Caki2 (cell line): ENCODE data around the gene RNASE7. TPM values are rescaled to one million over a fixed set of nuclear protein-coding genes. Genes with fewer than 3 reads are reported as not detected.

Source experiments
- DNase-seq: peaks from one replicate; pipeline ENCODE4 v3.0.0-alpha.2; 2015; ENCODE audit warnings: low read depth
- in situ Hi-C: cut with HindIII; loops from 2 replicates; pipeline ENCODE4 v1.10.0; 2016; ENCODE audit warnings: low sequenced_read_pairs, low pct_unique_long_range_greater_than_20kb, mixed read lengths
- total RNA-seq: library from RNA; depleted of rRNA; stranded (reverse); fragments of >200 nt; shearing (Covaris generic); gene quantifications from 2 replicates; pipeline ENCODE4 v1.2.3, GENCODE V29; 2014; ENCODE audit warnings: low replicate concordance

RNASE7 gene
- total RNA-seq, 1 experiment from 2014 or later = not detected

DNA sequence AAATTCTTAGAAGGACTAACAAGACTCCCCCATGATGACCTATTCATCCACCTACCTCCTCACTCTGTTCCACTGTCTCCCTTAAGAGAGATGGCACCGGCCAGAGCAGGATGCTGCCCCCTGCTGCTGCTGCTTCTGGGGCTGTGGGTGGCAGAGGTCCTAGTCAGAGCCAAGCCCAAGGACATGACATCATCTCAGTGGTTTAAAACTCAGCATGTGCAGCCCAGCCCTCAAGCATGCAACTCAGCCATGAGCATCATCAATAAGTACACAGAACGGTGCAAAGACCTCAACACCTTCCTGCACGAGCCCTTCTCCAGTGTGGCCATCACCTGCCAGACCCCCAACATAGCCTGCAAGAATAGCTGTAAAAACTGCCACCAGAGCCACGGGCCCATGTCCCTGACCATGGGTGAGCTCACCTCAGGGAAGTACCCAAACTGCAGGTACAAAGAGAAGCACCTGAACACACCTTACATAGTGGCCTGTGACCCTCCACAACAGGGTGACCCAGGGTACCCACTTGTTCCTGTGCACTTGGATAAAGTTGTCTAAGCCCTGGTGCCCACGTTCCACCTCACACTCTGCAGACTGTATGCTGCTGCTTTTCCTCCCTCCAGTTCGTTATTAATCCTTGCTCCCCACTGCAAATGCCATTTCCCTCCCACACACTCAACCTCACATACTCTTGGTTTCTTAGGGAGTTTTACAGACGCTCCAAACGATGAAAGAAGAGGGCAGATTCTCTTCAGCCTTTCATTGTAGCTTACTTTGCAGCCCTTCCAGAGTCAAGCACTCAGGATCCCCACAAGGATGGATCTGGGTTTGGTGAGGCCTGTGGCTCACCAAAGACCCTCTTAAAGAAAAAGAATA lies 15.9 kb downstream of the RNASE7 start, which contains the start of gene RNASE8:
RNASE8 (plus strand) TSS at position 20 of the 873 bp plus-strand sequence; CDS start at position 91, 71 bp downstream.
- DNase-seq = no peak
- in situ Hi-C loops = no loop called here

GRCh38 chr14:21058903-21059302 lies 16.7 kb downstream of the RNASE7 start:
- in situ Hi-C loops = no loop called here
- DNase-seq = no peak

DNA sequence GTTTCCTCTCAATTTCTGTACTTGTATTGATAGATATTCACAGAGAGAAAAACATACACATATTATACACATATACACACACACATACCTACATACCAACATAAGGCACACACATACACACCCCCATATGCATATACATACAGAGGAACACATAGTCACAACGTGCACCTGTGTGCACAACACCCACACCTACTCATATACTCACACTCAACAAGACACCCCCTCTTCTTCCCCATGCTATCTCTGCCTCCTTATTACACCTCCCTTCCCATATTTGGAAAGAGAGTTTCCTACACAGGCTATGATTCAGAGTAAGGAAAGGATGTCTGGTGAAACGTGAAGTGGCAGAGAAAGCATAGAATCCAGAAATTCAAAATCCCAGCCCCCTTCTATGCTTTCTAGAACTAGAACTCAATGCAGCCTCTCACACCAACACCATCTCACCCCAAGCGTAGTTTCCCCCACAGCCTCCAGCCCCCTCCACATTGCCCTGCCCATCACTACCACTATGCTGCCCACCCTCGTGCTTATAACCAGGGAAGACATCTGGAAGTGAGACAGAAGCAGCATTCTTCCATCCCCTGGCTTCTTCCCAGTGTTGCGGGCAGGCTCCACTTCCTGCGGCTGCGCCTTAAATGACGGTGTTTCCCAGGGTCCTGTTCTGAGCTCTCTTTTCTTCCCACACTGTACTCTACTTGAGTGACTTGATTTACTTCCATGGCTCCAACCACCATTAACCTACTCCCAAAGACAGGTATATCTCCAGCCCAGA lies 17.9 kb downstream of the RNASE7 start:
- no peak for DNase-seq
- in situ Hi-C loops = no loop called here

DNA sequence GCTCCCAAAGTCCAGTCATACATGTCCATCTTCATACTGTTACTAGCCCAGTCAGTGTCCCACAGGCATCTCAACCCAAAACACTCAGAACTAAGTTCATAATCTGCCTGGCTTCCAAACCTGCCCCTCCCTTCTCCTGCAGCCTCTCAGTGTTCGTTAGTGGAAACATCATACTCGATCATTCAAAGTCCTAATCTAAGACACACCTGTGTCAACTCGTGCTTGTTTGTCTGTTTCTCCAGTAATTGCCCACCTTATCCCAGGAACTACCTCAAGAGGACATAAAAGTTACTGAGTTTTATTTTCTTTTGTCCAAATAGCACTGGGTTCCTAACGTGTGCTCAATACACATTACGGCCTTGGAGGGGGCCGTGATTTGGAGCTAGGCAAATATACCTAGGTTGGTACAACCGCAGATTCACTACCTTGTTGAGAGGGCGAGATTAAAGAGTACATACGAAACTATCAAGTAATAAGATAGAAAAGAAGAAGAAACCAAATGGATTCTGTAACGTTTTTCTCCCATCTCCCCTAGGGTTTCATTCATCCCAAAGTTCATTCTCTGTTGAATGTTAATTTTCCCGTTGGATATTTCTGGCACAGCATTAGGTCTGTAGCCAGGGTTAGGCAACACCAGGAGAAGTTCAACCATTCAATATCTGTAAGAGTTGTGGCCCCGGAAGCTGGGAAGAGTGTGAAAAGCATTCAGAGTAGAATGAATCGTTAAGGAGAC lies 18.6 kb downstream of the RNASE7 start:
- in situ Hi-C loops = no loop called here
- DNase-seq = no peak

GRCh38 chr14:21061347-21061668 lies 19.1 kb downstream of the RNASE7 start:
- DNase-seq = no peak
- in situ Hi-C loops = no loop called here

GRCh38 chr14:21063479-21063878 lies 21.3 kb downstream of the RNASE7 start:
- in situ Hi-C loops = no loop called here
- no peak for DNase-seq

DNA sequence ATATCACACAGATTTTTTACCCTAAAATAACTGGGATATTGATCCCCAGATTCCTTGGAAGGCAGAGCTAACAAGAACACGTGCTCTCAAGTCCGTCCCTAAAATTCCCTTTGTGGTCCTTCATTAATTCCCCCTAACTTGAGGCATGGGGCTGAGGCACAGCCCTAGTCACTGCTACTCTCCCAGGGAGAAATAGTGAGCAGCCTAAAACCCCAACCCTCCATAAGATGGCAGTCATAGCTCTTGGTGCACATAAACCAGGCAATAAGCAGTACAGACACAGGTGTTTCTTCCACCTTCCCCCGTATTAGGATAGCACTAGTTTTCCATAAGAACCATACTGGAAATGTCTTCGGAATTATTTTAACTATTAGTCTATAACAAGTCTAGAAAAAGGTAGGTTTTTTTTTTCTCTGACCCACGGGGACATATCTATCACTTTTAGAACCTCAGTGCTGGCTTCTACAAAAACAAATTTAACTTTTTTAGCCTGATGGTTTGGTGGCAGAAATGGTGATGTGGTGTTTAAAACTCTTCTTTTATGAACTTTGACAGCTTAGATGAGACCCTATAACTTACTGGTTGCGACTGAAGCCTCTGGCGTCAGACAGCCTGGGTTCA lies 24.8 kb downstream of the RNASE7 start:
- in situ Hi-C loops = no loop called here
- DNase-seq = no peak

GRCh38 chr14:21068521-21069387 lies 26.6 kb downstream of the RNASE7 start:
- in situ Hi-C loops = no loop called here
- no peak for DNase-seq

GRCh38 chr14:21069388-21070082 lies 27.4 kb downstream of the RNASE7 start:
- DNase-seq = no peak
- in situ Hi-C loops = no loop called here

DNA sequence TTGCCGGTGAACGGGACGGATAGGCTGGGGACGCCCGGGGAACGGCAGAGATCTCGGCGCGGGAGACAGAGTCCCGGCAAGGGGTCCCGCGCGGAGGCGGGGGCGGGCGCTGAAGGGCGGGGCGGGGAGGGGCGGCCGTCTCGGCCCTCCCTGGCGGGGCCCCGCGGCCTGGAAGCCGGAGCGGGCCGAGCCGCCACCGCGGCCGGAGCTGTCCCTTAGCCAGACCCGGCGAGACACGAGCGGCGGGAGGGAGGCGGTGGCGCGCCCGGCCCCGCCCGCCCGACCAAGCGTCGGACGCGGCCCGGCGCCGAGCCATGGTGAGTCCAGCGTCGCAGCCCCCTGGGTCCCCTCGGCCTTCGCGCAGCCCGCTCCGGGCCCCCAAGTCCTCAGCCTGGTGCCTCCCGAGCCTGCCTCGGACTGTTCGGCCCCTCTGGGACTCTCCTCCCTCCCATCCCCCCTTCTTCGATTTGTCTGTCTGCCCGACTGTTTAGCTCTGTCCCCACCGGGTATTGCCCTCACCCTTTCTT lies 28.0 kb downstream of the RNASE7 start, which contains the start of gene ARHGEF40:
ARHGEF40 (plus strand) TSS at position 222 of the 527 bp plus-strand sequence; CDS start at position 315, 93 bp downstream.
- in situ Hi-C loops = no loop called here
- peak; percentile 57 for DNase-seq

DNA sequence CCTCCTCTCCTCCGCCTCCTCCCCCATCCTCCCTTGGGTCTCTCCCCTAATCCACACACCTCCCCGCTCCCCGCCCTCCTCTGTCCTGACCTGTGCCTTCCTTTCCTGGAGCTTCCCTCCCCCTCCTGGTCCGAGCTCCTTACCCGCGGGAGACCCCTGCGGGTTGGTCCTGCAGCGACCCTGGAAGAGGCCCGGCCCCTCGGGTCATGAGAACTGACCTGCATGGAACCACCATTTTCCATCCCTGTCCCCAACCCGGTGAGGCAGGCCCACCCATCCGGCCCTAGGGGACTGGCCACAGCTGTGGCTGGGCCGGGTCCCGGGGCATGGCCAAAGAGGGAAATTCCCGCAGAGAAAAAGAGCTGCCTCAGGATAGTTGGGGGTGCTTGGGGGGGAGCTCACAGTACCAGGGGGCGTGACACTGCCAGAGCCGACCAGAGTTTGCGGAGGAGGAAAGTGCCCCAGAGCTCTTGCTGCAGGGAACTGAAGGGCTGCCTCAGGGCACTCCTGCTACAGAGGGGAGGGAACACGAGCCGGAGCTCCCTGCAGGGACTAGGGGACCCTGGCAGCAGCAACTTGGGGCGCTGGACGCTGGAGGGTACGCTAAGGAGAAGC lies 28.6 kb downstream of the RNASE7 start:
- peak; percentile 58 for DNase-seq
- in situ Hi-C loops = no loop called here

GRCh38 chr14:21071225-21072030 lies 29.3 kb downstream of the RNASE7 start:
- peak; percentile 77 for DNase-seq
- in situ Hi-C loops = no loop called here

DNA sequence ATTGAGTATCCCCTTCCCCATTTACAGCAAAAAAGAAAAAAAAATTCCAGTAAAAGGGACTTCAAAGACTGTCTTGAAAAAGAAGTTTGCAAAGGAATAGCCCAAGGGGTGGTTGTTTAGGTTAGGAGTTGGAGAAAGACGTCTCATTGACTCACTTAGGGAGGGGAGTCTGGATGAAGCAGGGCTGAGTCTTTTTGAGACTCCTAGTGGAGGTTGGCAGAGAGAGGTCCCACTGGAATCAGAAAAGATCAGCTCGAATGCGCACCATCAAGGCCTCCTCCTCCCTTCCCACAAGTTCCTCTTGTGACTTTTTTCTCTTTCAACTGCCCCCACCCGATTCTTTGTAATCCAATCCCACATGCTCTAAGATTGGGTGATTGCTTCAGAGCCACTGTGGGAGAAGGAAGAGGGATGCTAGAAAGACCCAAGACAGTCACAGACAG lies 29.9 kb downstream of the RNASE7 start:
- DNase-seq = no peak
- in situ Hi-C loops = no loop called here

- DNase-seq = no peak
- in situ Hi-C loops = no loop called here
Measured at GRCh38 chr14:21072781-21073339, 30.7 kb downstream of the RNASE7 start.

DNA sequence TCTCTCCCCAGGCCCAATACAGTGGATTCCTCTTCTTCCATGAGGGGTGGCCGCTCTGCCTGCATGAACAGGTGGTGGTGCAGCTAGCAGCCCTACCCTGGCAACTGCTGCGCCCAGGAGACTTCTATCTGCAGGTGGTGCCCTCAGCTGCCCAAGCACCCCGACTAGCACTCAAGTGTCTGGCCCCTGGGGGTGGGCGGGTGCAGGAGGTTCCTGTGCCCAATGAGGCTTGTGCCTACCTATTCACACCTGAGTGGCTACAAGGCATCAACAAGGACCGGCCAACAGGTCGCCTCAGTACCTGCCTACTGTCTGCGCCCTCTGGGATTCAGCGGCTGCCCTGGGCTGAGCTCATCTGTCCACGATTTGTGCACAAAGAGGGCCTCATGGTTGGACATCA lies 31.8 kb downstream of the RNASE7 start:
- no peak for DNase-seq
- in situ Hi-C loops = no loop called here
